ENCODE results near the gene CACNA1S. TPM values are rescaled to one million over a fixed set of nuclear protein-coding genes. Genes with fewer than 3 reads are reported as not detected.

The CACNA1S gene
- total RNA-seq, 2 donors from 2014 or later: not detected

GRCh38 chr1:200990114-200990513 lies 122.1 kb downstream of the CACNA1S start:
- H3K9me3 ChIP-seq (ENCODE audit: control insufficient read depth, low read length, poor library complexity, severe bottlenecking): no peaks in the 10 kb centered on the region
- H3K36me3 Mint-ChIP-seq (ENCODE audit: low read depth): peaks cover 5% of the 10 kb centered on the region
- ATAC-seq (no peak), DNase-seq (no peak)
- peaks cover 6% of the 10 kb centered on the region for H3K4me1 Mint-ChIP-seq
- no peak overlapping the region for H3K27ac Mint-ChIP-seq
- no peaks in the 10 kb centered on the region for H3K27me3 Mint-ChIP-seq
- H3K4me3 Mint-ChIP-seq: no peak overlapping the region

Other genes with a start within 250 kb of the CACNA1S start
- gene GPR25, start 239.4 kb downstream of the CACNA1S start, total RNA-seq: 10 to 100 TPM; 10.9 to 18.3 TPM
- under 1 TPM; 0.25 to 0.39 TPM for gene INAVA, start 217.5 kb downstream of the CACNA1S start, total RNA-seq
- 10 to 100 TPM; 78.4 to 87.7 TPM for gene KIF21B, start 88.7 kb downstream of the CACNA1S start, total RNA-seq
- gene ASCL5, start 14.8 kb upstream of the CACNA1S start, total RNA-seq: under 1 TPM in 1 of 2 donors, not detected in 1; 0.27 TPM
- gene TMEM9, start 42.0 kb upstream of the CACNA1S start, total RNA-seq: 10 to 100 TPM; 13.0 to 13.1 TPM
- not detected for gene IGFN1, start 78.4 kb upstream of the CACNA1S start, total RNA-seq
- gene PKP1, start 171.1 kb upstream of the CACNA1S start, total RNA-seq: not detected